Breast epithelium (tissue), 4 donors: ENCODE measurements around the gene CEP112. TPM values are rescaled to one million over a fixed set of nuclear protein-coding genes. Genes with fewer than 3 reads are reported as not detected.

Experiments used
- DNase-seq, 2 donors: peaks; one replicate each; pipeline ENCODE4 v3.0.0-alpha.2; 2019; ENCODE audit warnings: low spot score in 2 of 2
- H3K27ac ChIP-seq, 2 donors: fragments of 200-600 bp; sonication (generic) in 1 of 2; one replicate each; pipeline ENCODE4 v1.5.1; 2016 to 2019; ENCODE audit warnings: mild to moderate bottlenecking in 1 of 2
- H3K27me3 ChIP-seq, 2 donors: fragments of 200-600 bp; sonication (generic) in 1 of 2; one replicate each; pipeline versions ENCODE4 v1.5.1 to v1.6.0; 2017 to 2019; ENCODE audit warnings: control low read depth in 1 of 2, mild to moderate bottlenecking in 1 of 2
- H3K36me3 ChIP-seq: fragments of 200-600 bp; one replicate; pipeline ENCODE4 v1.5.1; 2019
- H3K4me1 ChIP-seq, 2 donors: fragments of 200-600 bp; sonication (generic); one replicate each; pipeline ENCODE4 v1.5.1; 2016 to 2019; ENCODE audit warnings: control low read depth in 1 of 2
- H3K4me3 ChIP-seq, 3 donors: fragments of 200-600 bp; sonication (generic); 1 replicate in 2 of 3; 2 replicates in 1 of 3; pipeline ENCODE4 v1.5.1; 2016 to 2019; ENCODE audit warnings: mild to moderate bottlenecking in 3 of 3, moderate library complexity in 2 of 3
- H3K9me3 ChIP-seq, 2 donors: fragments of 200-600 bp; sonication (generic) in 1 of 2; one replicate each; pipeline ENCODE4 v1.5.1; 2016 to 2019; ENCODE audit warnings: control low read depth in 1 of 2
- CTCF ChIP-seq, 3 donors: fragments of 450-650 bp; IDR thresholded peaks; one replicate each; pipeline ENCODE4 v1.5.1; 2016 to 2017; ENCODE audit warnings: antibody characterized with exemption in 3 of 3, mild to moderate bottlenecking in 3 of 3, moderate library complexity in 3 of 3
- POLR2A ChIP-seq: fragments of 450-650 bp; IDR thresholded peaks from one replicate; pipeline ENCODE4 v1.6.1; 2016; ENCODE audit warnings: antibody characterized with exemption, mild to moderate bottlenecking, moderate library complexity
- POLR2AphosphoS5 ChIP-seq, 3 donors: sonication (generic); formaldehyde crosslinking; IDR thresholded peaks; one replicate each; pipeline ENCODE4 v1.6.1; 2017; ENCODE audit warnings: antibody characterized with exemption in 3 of 3
- intact Hi-C: fragments of 100-400 bp; cut with DNase I; formaldehyde crosslinking; loops from one replicate; pipeline ENCODE4 v1.15.1; 2023; ENCODE audit warnings: low total_unique reads
- total RNA-seq, 3 donors: library from RNA; depleted of rRNA; stranded (reverse); fragments of >200 nt; gene quantifications; one replicate each; pipeline ENCODE4 v1.1.0, GENCODE V29; 2016

CEP112 gene
- total RNA-seq, 3 donors from 2014 or later = 12.9 to 27.2 (median 18.0) TPM

- Histone ChIP-seq H3K4me1 (no peaks in the 10 kb centered on the region), H3K27ac (no peak overlapping the region), H3K36me3 (no peaks in the 10 kb centered on the region), H3K9me3 (no peaks in the 10 kb centered on the region), H3K27me3 (no peaks in the 10 kb centered on the region), H3K4me3 (no peak overlapping the region)
- intact Hi-C loops = no loop called here
- TF ChIP-seq POLR2A = no peak
- peak; percentile 33 to 40 (median 35) for TF ChIP-seq CTCF (IDR thresholded peaks at IDR 0.05)
- no peak for TF ChIP-seq POLR2AphosphoS5 (IDR thresholded peaks at IDR 0.05)
- DNase-seq = no peak
Observed at GRCh38 chr17:65794572-65794971, 397.4 kb downstream of the CEP112 start.

- Histone ChIP-seq H3K27me3 (no peaks in the 10 kb centered on the region), H3K36me3 (no peaks in the 10 kb centered on the region), H3K9me3 (no peaks in the 10 kb centered on the region), H3K4me1 (no peaks in the 10 kb centered on the region), H3K27ac (no peak overlapping the region), H3K4me3 (no peak overlapping the region)
- intact Hi-C loops = no loop called here
- DNase-seq = no peak
- TF ChIP-seq CTCF (IDR thresholded peaks at IDR 0.05) (no peak), POLR2AphosphoS5 (IDR thresholded peaks at IDR 0.05) (no peak), POLR2A (no peak)
Observed at GRCh38 chr17:65790241-65790640, 401.7 kb downstream of the CEP112 start.

- Histone ChIP-seq H3K36me3 (no peaks in the 10 kb centered on the region), H3K9me3 (no peaks in the 10 kb centered on the region), H3K4me3 (no peak overlapping the region), H3K4me1 (no peaks in the 10 kb centered on the region), H3K27ac (no peak overlapping the region), H3K27me3 (no peaks in the 10 kb centered on the region)
- intact Hi-C loops = no loop called here
- no peak for TF ChIP-seq POLR2AphosphoS5 (IDR thresholded peaks at IDR 0.05)
- TF ChIP-seq CTCF (IDR thresholded peaks at IDR 0.05) = no peak
- no peak for TF ChIP-seq POLR2A
- DNase-seq = no peak
Observed at GRCh38 chr17:65787503-65787902, 404.4 kb downstream of the CEP112 start.

- Histone ChIP-seq H3K4me1 (no peaks in the 10 kb centered on the region), H3K4me3 (no peak overlapping the region), H3K27me3 (no peaks in the 10 kb centered on the region), H3K27ac (no peak overlapping the region), H3K9me3 (no peaks in the 10 kb centered on the region), H3K36me3 (no peaks in the 10 kb centered on the region)
- intact Hi-C loops = no loop called here
- no peak for DNase-seq
- no peak for TF ChIP-seq POLR2A
- no peak for TF ChIP-seq POLR2AphosphoS5 (IDR thresholded peaks at IDR 0.05)
- no peak for TF ChIP-seq CTCF (IDR thresholded peaks at IDR 0.05)
Observed at GRCh38 chr17:65786479-65786878, 405.5 kb downstream of the CEP112 start.

GRCh38 chr17:65785109-65785508, 406.8 kb downstream of the CEP112 start:
- TF ChIP-seq POLR2A = no peak
- TF ChIP-seq CTCF (IDR thresholded peaks at IDR 0.05) = no peak
- no peak for TF ChIP-seq POLR2AphosphoS5 (IDR thresholded peaks at IDR 0.05)
- peak overlapping the region in 1 of 2 donors; percentile 19 for H3K27ac ChIP-seq
- intact Hi-C loops = no loop called here
- no peaks in the 10 kb centered on the region for H3K36me3 ChIP-seq
- DNase-seq = no peak
- H3K9me3 ChIP-seq = no peaks in the 10 kb centered on the region
- no peaks in the 10 kb centered on the region for H3K4me1 ChIP-seq
- no peak overlapping the region for H3K4me3 ChIP-seq
- H3K27me3 ChIP-seq = no peaks in the 10 kb centered on the region
